CD4-positive, alpha-beta memory T cell (primary cell): ENCODE measurements around the gene MEI4. TPM values are rescaled to one million over a fixed set of nuclear protein-coding genes. Genes with fewer than 3 reads are reported as not detected.
"Not testable (repeated sequence)": the region's sequence is repeated elsewhere in the genome, so short reads cannot be mapped to it uniquely, and the experiment has no call there.

ENCODE experiments used
- CTCF ChIA-PET: fragments of 350-600 bp; sonication (Branson Sonifier 250); formaldehyde crosslinking; loops from one replicate; lab custom pipeline; 2021; ENCODE audit warnings: inconsistent platforms; ENCODE audit not compliant: partially characterized antibody; lab: Charles Lee
- POLR2A ChIA-PET: fragments of 350-600 bp; sonication (Branson Sonifier 250); formaldehyde crosslinking; loops from one replicate; lab custom pipeline; 2021; ENCODE audit not compliant: partially characterized antibody; lab: Charles Lee
- DNase-seq, 5 donors: peaks; one replicate each; pipeline versions ENCODE4 v3.0.0 to v3.0.0-alpha.2; 2020 to 2022; ENCODE audit warnings: mixed read lengths in 1 of 5
- H3K27ac ChIP-seq: one replicate; pipeline ENCODE4 v1.7.0; 2013; ENCODE audit warnings: low read depth, low read length
- H3K27me3 ChIP-seq: 2 replicates; pipeline ENCODE4 v1.7.0; 2013; ENCODE audit warnings: mild to moderate bottlenecking, low read length, moderate library complexity; ENCODE audit not compliant: insufficient read depth
- H3K36me3 ChIP-seq: 2 replicates; pipeline ENCODE4 v1.7.0; 2013; ENCODE audit warnings: mild to moderate bottlenecking, low read length, moderate library complexity; ENCODE audit not compliant: insufficient read depth
- H3K4me1 ChIP-seq: 2 replicates; pipeline ENCODE4 v1.7.0; 2013; ENCODE audit warnings: mild to moderate bottlenecking, low read length, moderate library complexity; ENCODE audit not compliant: insufficient read depth
- H3K4me3 ChIP-seq, 2 donors: one replicate each; pipeline ENCODE4 v1.7.0; 2013; ENCODE audit warnings: low read length in 2 of 2, mild to moderate bottlenecking in 1 of 2
- H3K9me3 ChIP-seq, 2 donors: one replicate each; pipeline ENCODE4 v1.7.0; 2013; ENCODE audit warnings: low read length in 2 of 2, control low read depth in 1 of 2; ENCODE audit not compliant: control insufficient read depth in 1 of 2
- H3K27ac Mint-ChIP-seq, 7 donors: one replicate each; pipeline ENCODE4 v1.8.0; 2020 to 2021; ENCODE audit warnings: mixed read lengths in 7 of 7, mild to moderate bottlenecking in 6 of 7, inconsistent platforms in 3 of 7, moderate library complexity in 3 of 7
- H3K27me3 Mint-ChIP-seq, 2 donors: one replicate each; pipeline ENCODE4 v1.8.0; 2020 to 2021; ENCODE audit warnings: mixed read lengths in 2 of 2
- H3K36me3 Mint-ChIP-seq, 2 donors: one replicate each; pipeline ENCODE4 v1.8.0; 2020 to 2021; ENCODE audit warnings: mixed read lengths in 2 of 2, inconsistent platforms in 1 of 2, mild to moderate bottlenecking in 1 of 2
- H3K4me1 Mint-ChIP-seq, 4 donors: one replicate each; pipeline ENCODE4 v1.8.0; 2020 to 2021; ENCODE audit warnings: mixed read lengths in 4 of 4, mild to moderate bottlenecking in 1 of 4
- H3K4me3 Mint-ChIP-seq, 8 donors: one replicate each; pipeline ENCODE4 v1.8.0; 2020 to 2021; ENCODE audit warnings: mixed read lengths in 8 of 8, mild to moderate bottlenecking in 7 of 8, moderate library complexity in 6 of 8, inconsistent platforms in 3 of 8
- H3K9me3 Mint-ChIP-seq, 8 donors: one replicate each; pipeline ENCODE4 v1.8.0; 2020 to 2021; ENCODE audit warnings: mixed read lengths in 8 of 8, mild to moderate bottlenecking in 5 of 8, inconsistent platforms in 3 of 8, moderate library complexity in 1 of 8
- intact Hi-C: fragments of 100-400 bp; cut with micrococcal nuclease; formaldehyde crosslinking; loops from one replicate; pipeline ENCODE4 v1.15.1; 2023
- polyA plus RNA-seq, 2 donors: library from polyadenylated mRNA; unstranded; fragments of 300-500 nt; fragmentation: Illumina TruSeq; gene quantifications; one replicate each; pipeline ENCODE4 v1.2.3, GENCODE V29; 2021
- total RNA-seq, 2 experiments: library from RNA; stranded (reverse); gene quantifications; one replicate each; pipeline ENCODE4 v1.2.3, GENCODE V29; 2021

Gene MEI4
- total and polyA plus RNA-seq, 4 experiments from 2014 or later, result not detected

DNA sequence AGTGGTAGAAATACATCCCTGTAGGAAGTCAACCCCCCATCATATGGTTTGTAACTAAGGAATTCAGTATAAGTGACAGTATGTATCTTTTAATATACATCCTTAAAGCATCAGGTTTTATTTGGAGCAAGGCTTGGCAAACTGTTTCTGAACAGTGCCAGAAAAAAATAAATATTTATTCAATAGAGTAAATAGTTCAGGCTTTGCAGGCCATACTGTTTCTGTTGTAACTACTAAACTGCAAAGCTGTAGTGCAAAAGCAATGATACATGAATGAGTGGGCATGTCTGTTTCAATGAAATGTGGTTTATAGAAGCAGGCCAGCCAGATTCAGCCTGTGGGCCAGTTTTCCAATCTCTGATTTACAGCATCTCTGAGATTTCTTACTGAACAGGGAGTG, 977 bp downstream of the MEI4 start:
- intact Hi-C loops, result no loop called here
- POLR2A ChIA-PET, result no interaction called here

DNA sequence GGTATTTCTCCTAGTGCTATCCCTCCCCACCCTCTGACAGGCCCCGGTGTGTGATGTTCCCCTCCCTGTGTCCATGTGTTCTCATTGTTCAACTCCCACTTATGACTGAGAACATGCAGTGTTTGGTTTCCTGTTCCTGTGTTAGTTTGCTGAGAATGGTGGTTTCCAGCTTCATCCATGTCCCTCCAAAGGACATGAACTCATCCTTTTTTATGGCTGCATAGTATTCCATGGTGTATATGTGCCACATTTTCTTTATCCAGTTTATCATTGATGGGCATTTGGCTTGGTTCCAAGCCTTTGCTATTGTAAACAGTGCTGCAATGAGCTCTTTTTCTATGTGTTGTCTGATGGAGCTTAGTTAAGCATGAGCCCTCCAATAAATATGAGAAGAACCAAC, 2.2 kb downstream of the MEI4 start:
- DNase-seq, H3K27ac Mint-ChIP-seq, H3K4me3 ChIP-seq, H3K9me3 ChIP-seq, H3K36me3 Mint-ChIP-seq, H3K27ac ChIP-seq, CTCF ChIA-PET, POLR2A ChIA-PET, H3K4me3 Mint-ChIP-seq, H3K4me1 Mint-ChIP-seq, H3K9me3 Mint-ChIP-seq, H3K4me1 ChIP-seq, H3K36me3 ChIP-seq, H3K27me3 ChIP-seq, intact Hi-C loops: not testable (repeated sequence)
- peaks cover 0 to 10% of the 10 kb centered on the region in 2 donors for H3K27me3 Mint-ChIP-seq

More for the DNA sequence above, 977 bp downstream of the MEI4 start:
- Histone ChIP-seq H3K4me1 (no peaks in the 10 kb centered on the region), H3K9me3 (no peaks in the 10 kb centered on the region), H3K27me3 (no peaks in the 10 kb centered on the region), H3K36me3 (no peaks in the 10 kb centered on the region), H3K4me3 (no peak overlapping the region), H3K27ac (no peak overlapping the region)
- DNase-seq, result no peak
- no peaks in the 10 kb centered on the region for H3K4me1 Mint-ChIP-seq
- H3K9me3 Mint-ChIP-seq, result peaks cover 0 to 10% (median 5%) of the 10 kb centered on the region in 8 donors
- CTCF ChIA-PET, result no interaction called here
- H3K27me3 Mint-ChIP-seq, result peaks cover 2 to 12% of the 10 kb centered on the region in 2 donors
- no peak overlapping the region for H3K4me3 Mint-ChIP-seq
- no peak overlapping the region for H3K27ac Mint-ChIP-seq
- H3K36me3 Mint-ChIP-seq, result no peaks in the 10 kb centered on the region

DNA sequence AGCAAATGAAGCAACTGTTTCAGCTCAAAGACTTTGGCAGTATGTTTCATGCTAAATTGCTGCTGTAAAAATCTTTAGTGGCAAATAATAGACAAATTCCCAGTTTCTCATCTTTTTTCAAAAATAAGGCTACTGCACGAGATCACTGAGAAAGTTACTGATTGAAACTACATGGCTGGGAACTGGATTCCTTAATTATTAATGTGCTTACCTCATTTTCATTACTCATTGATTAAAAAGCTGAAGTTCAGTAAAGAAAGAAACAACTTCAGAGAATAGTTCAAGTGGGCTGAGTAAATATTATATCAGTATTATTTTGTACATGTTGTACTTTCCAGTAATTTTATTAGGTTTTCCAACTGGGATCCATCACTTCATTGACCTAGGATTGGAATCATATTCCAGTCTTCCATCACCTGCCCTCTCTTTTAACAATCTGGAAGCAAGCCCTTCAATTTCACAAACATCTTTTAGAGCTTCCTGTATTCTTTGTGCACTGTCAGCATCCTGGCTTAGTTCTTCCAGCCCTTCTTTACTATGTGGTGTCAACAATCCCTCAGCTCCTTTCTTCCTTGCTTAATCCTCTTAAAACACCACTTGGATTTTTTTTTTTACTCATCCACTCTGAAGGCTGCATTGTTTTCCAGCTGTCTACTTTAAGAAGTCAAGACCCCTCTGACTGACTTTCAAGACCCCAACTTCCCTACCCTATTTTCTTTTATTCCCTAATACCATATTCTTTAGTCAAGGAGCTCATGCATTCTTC, 4.3 kb downstream of the MEI4 start:
- DNase-seq, result no peak
- Histone ChIP-seq H3K9me3 (no peaks in the 10 kb centered on the region), H3K27me3 (no peaks in the 10 kb centered on the region), H3K27ac (no peak overlapping the region), H3K36me3 (no peaks in the 10 kb centered on the region), H3K4me1 (no peaks in the 10 kb centered on the region), H3K4me3 (no peak overlapping the region)
- no peaks in the 10 kb centered on the region for H3K36me3 Mint-ChIP-seq
- no peak overlapping the region for H3K4me3 Mint-ChIP-seq
- peaks cover 0 to 5% (median 2%) of the 10 kb centered on the region in 8 donors for H3K9me3 Mint-ChIP-seq
- ChIA-PET POLR2A (no interaction called here), CTCF (no interaction called here)
- intact Hi-C loops, result no loop called here
- no peaks in the 10 kb centered on the region for H3K27me3 Mint-ChIP-seq
- H3K27ac Mint-ChIP-seq, result no peak overlapping the region
- H3K4me1 Mint-ChIP-seq, result no peaks in the 10 kb centered on the region

DNA sequence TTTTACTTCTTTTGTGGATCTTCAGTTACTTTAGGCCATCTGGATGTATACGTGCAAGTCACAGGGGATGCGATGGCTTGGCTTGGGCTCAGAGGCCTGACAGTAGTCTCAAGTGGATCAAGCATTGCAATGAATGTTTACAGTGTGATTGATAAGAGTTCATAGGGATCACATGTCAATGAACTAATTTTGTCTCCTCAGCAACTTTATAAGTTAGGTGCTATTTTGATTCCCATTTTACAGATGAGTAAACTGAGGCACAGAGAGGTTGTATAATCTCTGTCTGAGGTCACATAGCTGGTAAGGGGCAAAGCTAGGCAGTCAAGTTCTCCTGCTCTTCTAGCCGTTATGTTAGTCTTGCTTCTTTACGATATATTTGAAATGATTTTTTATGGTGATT, 13.5 kb downstream of the MEI4 start:
- H3K9me3 ChIP-seq, result no peaks in the 10 kb centered on the region
- no peaks in the 10 kb centered on the region for H3K27me3 ChIP-seq
- Mint-ChIP-seq H3K4me1 (no peaks in the 10 kb centered on the region), H3K9me3 (peaks cover 0 to 6% (median 0%) of the 10 kb centered on the region in 8 donors), H3K36me3 (no peaks in the 10 kb centered on the region), H3K4me3 (no peak overlapping the region), H3K27ac (no peak overlapping the region), H3K27me3 (no peaks in the 10 kb centered on the region)
- CTCF ChIA-PET, result interaction anchor here (0.7 kb wide), 1 partner anchor 830 kb away, joined by 3 read pairs; no protein-coding TSS in a partner anchor
- no peak for DNase-seq
- H3K36me3 ChIP-seq, result no peaks in the 10 kb centered on the region
- H3K27ac ChIP-seq, result no peak overlapping the region
- intact Hi-C loops, result no loop called here
- POLR2A ChIA-PET, result no interaction called here
- no peaks in the 10 kb centered on the region for H3K4me1 ChIP-seq
- no peak overlapping the region for H3K4me3 ChIP-seq

GRCh38 chr6:77666846-77667245, 14.0 kb downstream of the MEI4 start:
- peaks cover 0 to 6% (median 0%) of the 10 kb centered on the region in 8 donors for H3K9me3 Mint-ChIP-seq
- H3K27ac Mint-ChIP-seq, result no peak overlapping the region
- Histone ChIP-seq H3K4me3 (no peak overlapping the region), H3K27ac (no peak overlapping the region), H3K36me3 (no peaks in the 10 kb centered on the region), H3K9me3 (no peaks in the 10 kb centered on the region), H3K27me3 (no peaks in the 10 kb centered on the region), H3K4me1 (no peaks in the 10 kb centered on the region)
- DNase-seq, result no peak
- ChIA-PET CTCF (interaction anchor here (0.6 to 0.7 kb wide), 2 partner anchors 43 to 830 kb away, joined by 3 read pairs; no protein-coding TSS in a partner anchor), POLR2A (no interaction called here)
- no peak overlapping the region for H3K4me3 Mint-ChIP-seq
- intact Hi-C loops, result no loop called here
- no peaks in the 10 kb centered on the region for H3K4me1 Mint-ChIP-seq
- no peaks in the 10 kb centered on the region for H3K36me3 Mint-ChIP-seq
- H3K27me3 Mint-ChIP-seq, result no peaks in the 10 kb centered on the region

- POLR2A ChIA-PET, result no interaction called here
- H3K9me3 Mint-ChIP-seq, result peaks cover 0 to 6% (median 0%) of the 10 kb centered on the region in 8 donors
- Histone ChIP-seq H3K4me3 (no peak overlapping the region), H3K36me3 (no peaks in the 10 kb centered on the region), H3K4me1 (no peaks in the 10 kb centered on the region), H3K27ac (no peak overlapping the region), H3K27me3 (no peaks in the 10 kb centered on the region), H3K9me3 (no peaks in the 10 kb centered on the region)
- H3K4me1 Mint-ChIP-seq, result no peaks in the 10 kb centered on the region
- H3K36me3 Mint-ChIP-seq, result no peaks in the 10 kb centered on the region
- CTCF ChIA-PET, result no interaction called here
- no peak for DNase-seq
- H3K27me3 Mint-ChIP-seq, result no peaks in the 10 kb centered on the region
- no peak overlapping the region for H3K27ac Mint-ChIP-seq
- intact Hi-C loops, result no loop called here
- H3K4me3 Mint-ChIP-seq, result no peak overlapping the region
Measured at GRCh38 chr6:77669913-77670312, 17.1 kb downstream of the MEI4 start.

- intact Hi-C loops, result no loop called here
- CTCF ChIA-PET, result no interaction called here
- no peaks in the 10 kb centered on the region for H3K36me3 ChIP-seq
- H3K27me3 Mint-ChIP-seq, result no peaks in the 10 kb centered on the region
- no peak for DNase-seq
- no peak overlapping the region for H3K27ac Mint-ChIP-seq
- no peak overlapping the region for H3K4me3 ChIP-seq
- H3K36me3 Mint-ChIP-seq, result no peaks in the 10 kb centered on the region
- no peaks in the 10 kb centered on the region for H3K27me3 ChIP-seq
- no peaks in the 10 kb centered on the region for H3K4me1 Mint-ChIP-seq
- H3K27ac ChIP-seq, result no peak overlapping the region
- no peaks in the 10 kb centered on the region for H3K4me1 ChIP-seq
- POLR2A ChIA-PET, result no interaction called here
- no peak overlapping the region for H3K4me3 Mint-ChIP-seq
- peaks cover 0 to 2% (median 0%) of the 10 kb centered on the region in 8 donors for H3K9me3 Mint-ChIP-seq
- no peaks in the 10 kb centered on the region for H3K9me3 ChIP-seq
Measured at GRCh38 chr6:77674211-77674610, 21.4 kb downstream of the MEI4 start.
